GM19328 (cell line): ENCODE data around the gene ODAPH.
A peak's percentile ranks its signal among the peaks of the same experiment; 100 is the strongest.
"Not testable (repeated sequence)": the region's sequence is repeated elsewhere in the genome, so short reads cannot be mapped to it uniquely, and the experiment has no call there.

Source experiments
- ATAC-seq: cut with Tn5 transposase; IDR thresholded peaks from one replicate; pipeline ENCODE4 v1.9.1; 2021; ENCODE audit warnings: mild to moderate bottlenecking, moderate library complexity; ENCODE audit not compliant: unreplicated experiment

Gene ODAPH, protein sequence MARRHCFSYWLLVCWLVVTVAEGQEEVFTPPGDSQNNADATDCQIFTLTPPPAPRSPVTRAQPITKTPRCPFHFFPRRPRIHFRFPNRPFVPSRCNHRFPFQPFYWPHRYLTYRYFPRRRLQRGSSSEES

DNA sequence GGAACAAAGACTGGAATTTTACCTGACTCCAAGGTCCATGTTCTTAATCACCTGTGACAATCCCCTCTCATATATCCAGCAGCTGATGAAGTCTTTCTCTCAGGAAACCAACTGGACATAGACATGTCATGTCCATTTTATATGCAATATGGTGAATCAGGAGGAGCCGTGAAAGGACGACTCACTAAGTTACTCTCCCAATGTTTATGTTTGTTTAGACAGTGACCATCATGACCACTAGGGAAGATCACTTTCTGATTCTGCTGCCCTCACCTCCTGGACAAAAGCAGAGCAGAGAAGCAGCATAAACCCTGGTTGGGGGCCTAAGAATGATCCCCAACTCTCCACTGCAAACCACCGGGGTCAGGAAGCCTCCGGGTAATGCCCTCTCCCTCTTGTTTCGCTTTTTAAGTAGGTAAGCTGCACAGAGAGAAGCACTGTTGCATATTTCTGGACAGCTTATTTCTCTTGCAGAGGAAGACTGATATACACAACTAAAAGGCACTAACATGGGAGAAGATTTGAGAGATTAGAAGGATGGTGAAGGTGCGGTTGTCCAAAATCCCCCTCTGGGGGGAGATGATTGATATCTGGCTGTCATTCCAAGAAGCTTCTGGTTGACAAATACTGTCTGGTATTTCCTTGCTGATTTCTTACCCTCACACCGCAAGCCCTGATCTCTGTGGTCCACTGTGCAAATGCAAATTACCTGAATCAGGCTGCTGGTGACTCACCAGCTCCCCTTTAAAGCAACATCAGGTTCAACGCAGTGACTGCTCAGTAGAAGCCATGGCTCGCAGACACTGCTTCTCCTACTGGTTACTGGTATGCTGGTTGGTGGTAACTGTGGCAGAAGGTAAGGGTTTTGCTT is at the start of gene ODAPH:
Gene ODAPH (plus strand): TSS at position 773 of the 871 bp plus-strand sequence. CDS start 17 bp downstream, at position 790.
- peak; percentile 99 for ATAC-seq

DNA sequence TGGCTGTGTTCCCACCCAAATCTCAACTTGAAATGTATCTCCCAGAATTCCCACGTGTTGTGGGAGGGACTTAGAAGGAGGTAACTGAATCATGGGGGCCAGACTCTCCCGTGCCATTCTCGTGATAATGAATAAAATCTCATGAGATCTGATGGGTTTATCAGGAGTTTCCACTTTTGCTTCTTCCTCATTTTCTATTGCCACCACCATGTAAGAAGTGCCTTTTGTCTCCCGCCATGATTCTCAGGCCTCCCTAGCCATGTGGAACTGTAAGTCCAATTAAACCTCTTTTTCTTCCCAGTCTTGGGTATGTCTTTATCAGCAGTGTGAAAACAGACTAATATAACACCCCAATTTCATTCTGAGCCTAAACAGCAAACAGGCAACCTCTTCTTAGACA is 46.3 kb upstream of the ODAPH start:
- not testable (repeated sequence) for ATAC-seq

DNA sequence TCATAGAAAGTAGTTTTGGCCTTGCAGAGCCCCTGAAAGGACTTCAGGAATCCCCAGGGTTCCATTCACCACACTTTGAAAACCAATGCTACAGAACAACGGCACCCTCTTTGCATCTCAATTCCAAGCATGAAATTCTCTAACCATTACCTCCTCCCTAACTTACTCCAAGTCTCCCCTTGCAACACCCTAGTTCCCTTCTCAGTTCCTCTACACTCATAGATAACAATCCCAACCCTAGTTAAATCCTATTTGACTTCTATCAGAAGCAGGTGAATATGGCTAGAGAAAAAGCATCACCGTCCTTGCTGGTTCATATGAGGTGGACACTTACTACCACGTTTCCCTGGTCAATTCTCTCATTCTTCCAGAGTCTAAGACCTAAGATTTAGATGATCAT is 44.0 kb upstream of the ODAPH start:
- no peak for ATAC-seq

DNA sequence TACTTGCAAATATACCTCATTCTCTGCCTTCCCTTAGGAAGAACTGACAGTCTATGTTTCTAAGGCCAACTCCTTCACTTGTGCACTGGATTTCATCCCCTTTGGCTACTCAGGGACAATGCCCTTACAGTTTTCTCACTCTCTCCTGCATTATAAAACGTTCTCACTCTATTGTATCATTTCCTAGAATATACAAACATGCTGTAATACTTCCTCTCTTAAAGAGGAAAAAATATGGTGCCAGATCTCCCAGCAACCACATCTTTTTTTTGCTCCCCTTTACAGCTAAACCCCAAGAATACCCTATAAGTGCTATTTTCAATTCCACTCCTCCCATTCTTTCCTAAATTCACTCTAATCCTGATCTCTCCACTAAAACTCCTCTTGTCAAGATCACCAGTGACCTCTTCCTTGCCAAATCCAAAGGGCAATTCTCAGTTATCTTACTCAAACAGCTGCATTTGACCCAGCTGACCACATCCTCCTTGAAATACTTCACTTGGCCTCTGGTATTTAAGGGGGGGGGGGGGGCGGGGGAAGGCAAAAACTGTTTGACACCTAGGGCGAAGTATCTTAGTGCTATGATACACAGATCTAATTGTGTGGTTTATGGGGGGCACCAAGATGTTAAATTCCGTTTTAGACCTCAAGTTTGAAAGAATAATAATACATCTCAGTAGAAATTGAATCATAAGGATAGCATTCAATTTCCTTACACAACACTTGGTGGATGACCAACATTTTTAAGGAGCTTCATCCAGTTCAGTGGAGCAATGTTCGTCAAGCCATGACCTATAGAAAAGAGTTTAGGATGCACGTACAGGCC is 43.3 kb upstream of the ODAPH start:
- ATAC-seq: no peak

DNA sequence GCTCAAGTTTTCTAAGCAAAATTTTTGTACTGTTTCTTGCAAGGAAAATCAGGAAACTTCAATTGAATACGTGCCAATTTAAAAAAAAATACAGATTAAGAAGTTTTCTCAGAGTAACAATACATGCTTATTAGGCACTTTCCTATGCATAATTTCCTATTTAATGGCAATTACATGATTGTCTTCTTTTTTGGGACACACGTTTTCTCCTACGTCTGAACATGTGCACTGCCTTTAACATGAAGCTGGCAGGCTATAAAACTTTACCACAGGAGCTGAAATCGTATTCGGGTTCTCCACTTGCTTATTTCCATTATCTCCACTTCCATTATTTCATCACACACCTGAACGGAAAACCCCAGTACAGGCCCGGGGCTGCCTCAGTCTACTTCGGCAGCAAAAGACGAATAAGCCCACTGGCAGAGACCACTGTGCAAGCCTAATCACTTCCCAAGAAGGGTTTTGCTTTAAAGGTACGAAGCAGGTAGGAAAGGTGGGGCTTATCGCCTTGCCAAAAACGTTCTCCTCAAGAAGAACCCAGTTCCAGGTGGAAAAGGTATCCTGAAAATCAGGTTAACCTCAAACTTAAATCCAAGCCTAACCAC is 42.2 kb upstream of the ODAPH start:
- ATAC-seq: no peak

DNA sequence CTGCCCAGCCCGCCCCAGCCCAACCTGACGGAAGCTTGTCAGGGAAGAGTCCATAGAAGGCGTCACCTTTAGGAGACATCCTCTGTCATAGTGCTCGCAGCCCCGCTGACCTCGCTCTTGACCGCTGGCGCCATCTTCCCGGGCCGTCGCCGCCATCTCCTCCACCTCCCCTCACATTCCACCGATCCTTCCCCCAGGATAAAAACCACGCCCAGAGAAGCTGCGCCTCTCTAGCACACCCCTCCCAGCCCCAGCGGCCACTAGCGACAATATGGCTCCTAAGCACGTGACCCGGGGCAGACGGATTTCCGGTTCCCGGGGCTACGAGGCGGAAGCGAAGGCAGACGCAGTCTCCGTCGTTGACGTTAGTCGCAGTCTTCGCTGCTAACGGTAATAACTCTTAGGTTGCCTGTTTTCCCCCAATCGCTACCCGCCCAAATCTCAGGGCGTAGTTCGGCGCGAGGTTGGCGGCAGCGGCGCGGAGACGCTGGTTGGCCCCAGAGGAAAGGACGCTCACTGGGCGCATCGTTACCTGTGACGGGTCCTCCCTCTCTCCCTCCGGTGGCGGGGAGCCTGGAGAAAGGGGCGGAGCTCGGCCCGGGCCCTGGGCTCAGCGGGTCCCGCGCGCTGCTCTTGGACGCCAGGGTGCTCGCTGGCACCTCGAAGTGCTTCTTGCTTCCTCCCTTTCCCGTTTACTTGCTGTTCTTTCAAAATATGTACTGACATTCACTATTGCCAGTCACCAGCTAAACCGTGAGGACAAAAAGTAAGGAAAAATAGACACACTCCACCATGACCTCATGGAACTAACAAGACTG is 41.5 kb upstream of the ODAPH start, which contains the start of the genes RCHY1 and THAP6:
Gene RCHY1 (minus strand): TSS at position 273 of the 818 bp plus-strand sequence. CDS start 117 bp downstream, at position 156.
Gene THAP6 (plus strand): TSS at position 343 of the 818 bp plus-strand sequence. CDS start 980 bp downstream, outside the sequence.
- ATAC-seq: peak; percentile 93

DNA sequence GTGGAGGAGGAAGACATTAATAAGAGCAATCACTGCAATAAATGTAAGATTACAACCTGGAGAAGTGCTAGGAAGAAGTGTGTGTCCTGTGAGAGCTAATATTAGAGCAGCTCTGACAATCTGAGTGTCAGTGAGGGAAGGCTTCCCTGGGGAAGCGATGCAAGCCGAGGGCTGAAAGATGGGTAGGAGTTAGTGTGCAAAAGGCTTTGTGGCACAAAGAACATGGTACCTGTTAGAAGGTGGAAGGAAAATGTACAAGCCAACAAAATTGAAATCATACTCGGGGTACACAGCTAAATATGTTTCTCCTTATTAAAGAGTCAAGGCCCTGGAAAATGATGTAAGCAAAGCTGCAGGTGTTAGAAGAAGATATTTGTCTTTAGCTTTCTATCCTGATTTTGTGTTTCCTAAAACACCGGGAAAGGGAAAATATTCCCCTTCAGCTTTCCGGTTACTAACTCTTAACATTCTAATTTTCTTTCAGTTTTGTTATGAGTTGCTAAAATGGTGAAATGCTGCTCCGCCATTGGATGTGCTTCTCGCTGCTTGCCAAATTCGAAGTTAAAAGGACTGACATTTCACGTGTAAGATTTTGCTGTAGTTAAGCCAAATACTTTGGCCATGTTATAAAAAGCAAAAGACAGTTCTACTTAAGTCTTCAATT is 40.8 kb upstream of the ODAPH start:
- peak; percentile 7 for ATAC-seq

DNA sequence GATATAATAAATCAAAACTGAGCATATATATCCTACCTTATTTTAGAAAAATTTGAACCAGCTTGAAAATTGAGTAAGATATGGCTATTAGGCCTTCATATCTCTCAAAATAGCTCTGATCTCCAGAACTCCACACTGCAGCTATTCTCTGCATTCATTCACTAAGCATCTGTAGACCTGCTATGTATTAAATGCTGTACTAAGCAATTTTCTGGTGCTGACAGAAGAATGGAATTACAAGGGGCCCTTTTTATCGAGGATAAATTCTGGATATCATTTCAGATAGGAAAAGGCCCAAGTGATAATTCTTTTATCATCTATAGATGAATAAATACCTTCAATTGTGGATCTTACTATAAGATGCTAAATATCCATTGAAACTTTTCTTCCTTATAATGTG is 39.7 kb upstream of the ODAPH start:
- ATAC-seq: no peak

DNA sequence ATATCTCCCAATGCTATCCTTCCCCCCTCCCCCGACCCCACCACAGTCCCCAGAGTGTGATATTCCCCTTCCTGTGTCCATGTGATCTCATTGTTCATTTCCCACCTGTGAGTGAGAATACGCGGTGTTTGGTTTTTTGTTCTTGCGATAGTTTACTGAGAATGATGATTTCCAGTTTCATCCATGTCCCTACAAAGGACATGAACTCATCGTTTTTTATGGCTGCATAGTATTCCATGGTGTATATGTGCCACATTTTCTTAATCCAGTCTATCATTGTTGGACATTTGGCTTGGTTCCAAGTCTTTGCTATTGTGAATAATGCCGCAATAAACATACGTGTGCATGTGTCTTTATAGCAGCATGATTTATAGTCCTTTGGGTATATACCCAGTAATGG is 36.4 kb upstream of the ODAPH start:
- ATAC-seq: not testable (repeated sequence)

DNA sequence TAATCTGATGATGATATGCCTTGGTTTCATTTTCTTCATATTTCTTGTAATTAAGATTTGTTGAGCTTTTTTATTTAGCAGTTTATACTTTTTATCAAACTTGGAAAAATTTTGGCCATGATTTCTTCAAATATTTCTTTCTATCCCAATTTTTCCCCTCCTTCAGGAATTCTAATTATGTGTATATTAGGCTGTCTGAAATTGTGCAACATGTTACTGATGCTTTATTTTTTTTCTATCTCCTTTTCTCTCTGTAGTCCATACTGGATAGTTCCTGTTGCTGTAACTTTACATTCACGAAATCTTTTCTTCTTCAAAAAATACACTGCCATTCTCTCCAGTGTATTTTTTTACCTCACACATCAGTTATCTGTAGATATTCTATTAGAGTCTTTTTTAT is 30.8 kb upstream of the ODAPH start:
- ATAC-seq: no peak

DNA sequence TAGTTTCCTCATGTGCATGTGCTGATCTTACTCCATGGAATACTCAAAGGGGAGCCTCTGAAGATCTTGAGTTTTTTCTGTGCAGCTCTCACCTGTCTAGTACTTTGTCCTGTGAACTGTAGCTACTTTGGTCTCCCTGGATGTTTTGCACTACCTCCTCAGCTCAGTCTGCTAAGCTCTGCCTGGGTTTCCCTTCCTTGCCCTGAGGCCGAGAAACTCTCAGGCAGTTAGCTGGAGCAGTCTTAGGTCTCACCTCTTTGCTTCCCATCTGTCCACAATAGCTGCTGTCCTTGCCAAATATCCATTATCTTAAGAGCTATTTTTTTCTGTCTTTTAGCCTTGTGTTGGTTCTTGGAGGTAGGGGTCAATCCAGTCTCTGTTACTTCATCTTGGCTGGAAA is 30.0 kb upstream of the ODAPH start:
- no peak for ATAC-seq

DNA sequence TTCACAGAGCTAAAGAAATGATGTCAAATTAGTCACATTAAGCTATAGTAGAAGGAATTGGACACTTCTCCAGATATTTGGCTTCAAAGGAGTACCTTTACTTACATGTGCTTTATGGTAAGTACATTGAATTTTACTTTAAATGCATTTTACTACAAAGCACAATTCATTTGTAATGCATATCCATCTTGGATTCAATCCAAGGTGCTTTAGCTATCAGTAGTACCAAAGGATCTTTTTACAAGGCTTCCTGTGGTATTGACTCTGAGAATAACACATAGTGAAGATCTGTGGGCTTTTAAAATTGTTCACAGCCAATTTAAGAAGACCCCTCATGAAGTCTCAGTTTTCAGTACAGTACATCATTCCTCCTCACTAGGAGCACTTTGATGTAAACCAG is 28.4 kb upstream of the ODAPH start:
- no peak for ATAC-seq

DNA sequence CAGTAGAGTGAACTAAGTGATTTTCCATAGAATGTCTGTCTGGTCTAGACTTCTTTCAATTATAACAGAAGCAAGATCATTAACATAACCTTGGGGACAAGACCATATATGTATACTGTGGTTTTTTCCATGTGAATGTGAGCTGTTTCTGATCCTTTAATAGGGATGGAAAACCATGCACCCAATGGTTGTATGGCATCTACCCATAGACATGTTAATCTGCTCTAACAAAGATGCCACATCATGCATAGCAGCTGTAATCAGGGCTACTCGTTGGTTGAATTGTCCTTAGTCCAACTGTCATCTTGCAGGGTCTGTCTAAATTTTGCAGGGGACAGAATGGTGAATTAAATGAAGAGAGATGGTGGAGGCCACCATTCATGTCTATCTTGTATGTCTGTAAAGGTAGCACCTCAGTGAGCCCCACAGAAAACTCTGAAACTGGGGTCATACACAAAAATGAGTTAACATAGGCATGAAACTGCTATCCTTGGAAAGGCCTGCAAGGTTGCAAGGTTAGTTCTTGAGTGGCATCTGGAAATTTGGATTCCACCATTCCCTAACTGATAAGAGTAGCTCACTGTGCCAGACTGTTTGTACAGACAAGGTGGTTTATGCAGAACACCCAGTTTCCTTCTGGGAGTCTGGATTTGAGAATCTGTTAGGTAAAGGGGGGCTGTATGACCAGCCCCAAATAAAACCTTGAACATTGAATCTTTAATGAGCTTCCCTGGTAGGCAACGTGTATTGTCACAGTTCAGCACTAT is 25.1 kb upstream of the ODAPH start:
- no peak for ATAC-seq

DNA sequence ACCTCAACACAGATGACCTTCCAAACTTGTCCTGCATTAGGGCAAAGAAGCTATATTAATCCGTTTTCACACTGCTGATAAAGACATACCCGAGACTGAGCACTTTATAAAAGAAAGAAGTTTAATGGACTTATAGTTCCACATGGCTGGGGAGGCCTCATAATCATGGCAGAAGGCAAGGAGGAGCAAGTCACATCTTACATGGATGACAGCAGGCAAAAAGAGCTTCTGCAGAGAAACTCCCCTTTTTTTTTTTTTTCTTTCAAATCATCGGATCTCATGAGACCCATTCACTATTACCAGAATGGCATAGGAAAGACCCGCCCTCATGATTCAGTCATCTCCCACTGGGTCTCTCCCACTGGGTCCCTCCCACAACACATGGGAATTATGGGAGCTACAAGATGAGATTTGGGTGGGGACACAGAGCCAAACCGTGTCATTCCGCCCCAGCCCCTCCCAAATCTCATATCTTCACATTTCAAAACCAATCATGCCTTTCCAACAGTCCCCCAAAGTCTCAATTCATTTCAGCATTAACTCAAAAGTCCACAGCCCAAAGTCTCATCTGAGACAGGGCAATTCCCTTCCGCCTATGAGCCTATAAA is 24.2 kb upstream of the ODAPH start:
- not testable (repeated sequence) for ATAC-seq

DNA sequence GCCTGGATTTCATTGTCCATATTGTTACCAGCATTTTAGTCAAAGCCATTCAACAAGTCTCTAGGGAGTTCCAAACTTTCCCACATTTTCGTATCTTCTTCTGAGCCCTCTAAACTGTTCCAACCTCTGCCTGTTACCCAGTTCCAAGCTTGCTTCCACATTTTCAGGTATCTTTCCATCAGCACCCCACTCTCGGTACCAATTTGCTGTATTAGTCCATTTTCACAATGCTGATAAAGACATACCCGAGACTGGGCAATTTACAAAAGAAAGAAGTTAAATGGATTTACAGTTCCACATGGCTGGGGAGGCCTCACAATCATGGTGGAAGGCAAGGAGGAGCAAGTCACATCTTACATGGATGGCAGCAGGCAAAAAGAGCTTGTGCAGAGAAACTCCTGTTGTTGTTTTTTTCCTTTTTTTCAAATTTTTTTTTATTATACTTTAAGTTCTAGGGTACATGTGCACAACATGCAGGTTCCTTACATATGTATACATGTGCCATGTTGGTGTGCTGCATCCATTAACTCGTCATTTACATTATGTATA is 22.5 kb upstream of the ODAPH start:
- ATAC-seq: not testable (repeated sequence)

DNA sequence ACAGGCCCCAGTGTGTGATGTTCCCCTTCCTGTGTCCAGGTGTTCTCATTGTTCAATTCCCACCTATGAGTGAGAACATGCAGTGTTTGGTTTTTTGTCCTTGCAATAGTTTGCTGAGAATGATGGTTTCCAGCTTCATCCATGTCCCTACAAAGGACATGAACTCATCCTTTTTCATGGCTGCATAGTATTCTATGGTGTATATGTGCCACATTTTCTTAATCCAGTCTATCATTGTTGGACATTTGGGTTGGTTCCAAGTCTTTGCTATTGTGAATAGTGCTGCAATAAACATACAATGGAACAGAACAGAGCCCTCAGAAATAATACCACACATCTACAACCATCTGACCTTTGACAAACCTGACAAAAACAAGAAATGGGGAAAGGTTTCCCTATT is 21.9 kb upstream of the ODAPH start:
- ATAC-seq: not testable (repeated sequence)

DNA sequence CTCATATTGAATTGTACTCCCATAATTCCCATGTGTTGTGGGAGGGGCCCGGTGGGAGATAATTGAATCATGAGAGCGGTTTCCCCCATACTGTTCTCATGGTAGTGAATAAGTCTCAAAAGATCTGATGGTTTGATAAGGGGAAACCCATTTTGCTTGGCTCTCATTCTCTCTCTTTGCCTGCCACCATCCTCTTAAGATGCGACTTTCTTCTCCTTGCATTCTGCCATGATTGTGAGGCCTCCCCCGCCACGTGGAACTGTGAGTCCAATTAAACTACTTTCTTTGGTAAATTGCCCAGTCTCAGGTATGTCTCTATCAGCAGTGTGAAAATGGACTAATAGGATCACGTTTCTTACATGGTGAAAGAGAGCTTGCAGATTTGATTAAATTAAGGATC is 18.6 kb upstream of the ODAPH start:
- not testable (repeated sequence) for ATAC-seq

DNA sequence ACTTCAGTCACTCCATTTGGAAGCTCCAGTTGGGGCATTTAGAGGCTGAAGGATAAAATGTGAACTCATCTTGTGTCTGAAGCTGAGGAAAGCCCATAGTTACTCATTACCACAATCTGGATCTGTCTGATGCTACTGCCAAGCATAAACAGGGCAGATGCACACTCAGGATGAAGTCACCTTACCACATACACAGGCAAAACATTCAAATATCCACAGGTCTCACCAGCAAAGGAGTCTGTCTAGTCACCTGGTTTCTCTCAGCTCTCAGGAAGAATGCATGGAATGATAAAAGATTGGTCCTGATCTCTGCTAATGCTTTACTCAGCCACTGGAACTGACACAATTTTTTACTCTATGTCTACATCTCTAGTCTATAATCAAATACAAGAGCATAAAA is 13.0 kb upstream of the ODAPH start:
- ATAC-seq: no peak
